A549 (cell line): ENCODE data around the gene DAB1. TPM values are rescaled to one million over a fixed set of nuclear protein-coding genes. Genes with fewer than 3 reads are reported as not detected.

Experiments
- ATAC-seq, 2 experiments: fragments of 200-7000 bp in 1 of 2; fragments of >200 bp in 1 of 2; cut with Nextera tagmentation in 1 of 2; cut with Tn5 transposase in 1 of 2; 3 replicates each; pipeline versions ENCODE4 v1.8.0 to v1.9.1; 2018 to 2020; ENCODE audit warnings: mild to moderate bottlenecking in 1 of 2, moderate library complexity in 1 of 2
- CTCF ChIA-PET: fragments of 300-600 bp; sonication (Branson Sonifier 250); formaldehyde crosslinking; extraction: SDS; loops from one replicate; lab custom pipeline; 2021; ENCODE audit warnings: antibody characterized with exemption, inconsistent platforms; lab: Yijun Ruan, JAX
- POLR2A ChIA-PET: fragments of 350-600 bp; formaldehyde crosslinking; extraction: SDS; loops from one replicate; lab custom pipeline; 2021; ENCODE audit warnings: antibody characterized with exemption, inconsistent platforms; lab: Yijun Ruan, JAX
- DNase-seq, 2 experiments: peaks; one replicate each; pipeline versions ENCODE4 v3.0.0 to v3.0.0-alpha.2; 2011 to 2016; ENCODE audit warnings: low read depth in 1 of 2, low spot score in 1 of 2
- FAIRE-seq: peaks from 2 replicates; lab custom pipeline; 2011; peaks lifted over from hg19 to GRCh38; lab: Jason Lieb, UNC
- H3K27ac ChIP-seq, 2 experiments: fragments of >200 bp; sonication (Bioruptor Twin); formaldehyde crosslinking; 3 replicates each; pipeline ENCODE4 v1.5.1; 2016 to 2017
- H3K4me1 ChIP-seq: fragments of >200 bp; sonication (Bioruptor Twin); formaldehyde crosslinking; 3 replicates; pipeline ENCODE4 v1.6.1; 2016
- H3K4me2 ChIP-seq: fragments of >200 bp; sonication (Bioruptor Twin); formaldehyde crosslinking; 3 replicates; pipeline ENCODE4 v1.6.1; 2016
- H3K4me3 ChIP-seq: fragments of >200 bp; sonication (Bioruptor Twin); formaldehyde crosslinking; 3 replicates; pipeline ENCODE4 v1.5.1; 2016
- H3K9me3 ChIP-seq: fragments of >200 bp; sonication (Bioruptor Twin); formaldehyde crosslinking; 3 replicates; pipeline ENCODE4 v1.6.1; 2016
- BHLHE40 ChIP-seq: IDR thresholded peaks from 2 replicates; pipeline ENCODE4 v1.6.1; 2012; ENCODE audit warnings: low read depth, low read length, inconsistent platforms
- CHD2 ChIP-seq: fragments of 150-350 bp; IDR thresholded peaks from 2 replicates; pipeline ENCODE4 v1.6.1; 2014; ENCODE audit warnings: low read length; ENCODE audit not compliant: partially characterized antibody
- ESRRA ChIP-seq: fragments of 150-350 bp; IDR thresholded peaks from 2 replicates; pipeline ENCODE4 v1.6.1; 2014; ENCODE audit warnings: mild to moderate bottlenecking, low read length, borderline replicate concordance
- FOSB ChIP-seq: fragments of 250-450 bp; sonication (Bioruptor Pico); IDR thresholded peaks from 2 replicates; pipeline ENCODE4 v1.5.0; 2020; ENCODE audit warnings: mild to moderate bottlenecking, moderate library complexity
- HDAC2 ChIP-seq: fragments of 200-600 bp; sonication (generic); IDR thresholded peaks from 2 replicates; pipeline ENCODE4 v1.6.1; 2016
- HOXB13 ChIP-seq: fragments of 250-450 bp; sonication (Bioruptor Pico); IDR thresholded peaks from 2 replicates; pipeline ENCODE4 v1.5.0; 2020; ENCODE audit warnings: low read depth, mild to moderate bottlenecking, moderate library complexity
- JUN ChIP-seq, 2 experiments: fragments of >200 bp; sonication (Bioruptor Twin); formaldehyde crosslinking; IDR thresholded peaks; 2 replicates in 1 of 2; 3 replicates in 1 of 2; pipeline ENCODE4 v1.6.1; 2016 to 2017
- MAFK ChIP-seq: fragments of 450-650 bp; IDR thresholded peaks from 2 replicates; pipeline ENCODE4 v1.6.1; 2014; ENCODE audit not compliant: partially characterized antibody
- NFE2L2 ChIP-seq: fragments of 150-350 bp; conservative IDR thresholded peaks from 2 replicates; pipeline ENCODE4 v1.6.1; 2014; ENCODE audit warnings: low read length
- NR3C1 ChIP-seq: fragments of >200 bp; sonication (Bioruptor Twin); formaldehyde crosslinking; IDR thresholded peaks from 3 replicates; pipeline ENCODE4 v1.6.1; 2017
- PHF8 ChIP-seq: fragments of 200-600 bp; sonication (generic); IDR thresholded peaks from 2 replicates; pipeline ENCODE4 v1.6.1; 2016; ENCODE audit warnings: low read depth, mild to moderate bottlenecking, antibody characterized with exemption, moderate library complexity, borderline replicate concordance
- POLR2A ChIP-seq: IDR thresholded peaks from 2 replicates; pipeline ENCODE4 v1.6.1; 2012; ENCODE audit warnings: mild to moderate bottlenecking, low read length
- RAD21 ChIP-seq, 2 experiments: fragments of >200 bp in 1 of 2; sonication (Bioruptor Twin) in 1 of 2; formaldehyde crosslinking in 1 of 2; IDR thresholded peaks in 1 of 2; conservative IDR thresholded peaks in 1 of 2; 2 replicates in 1 of 2; 3 replicates in 1 of 2; pipeline ENCODE4 v1.6.1; 2012 to 2018; ENCODE audit warnings: inconsistent platforms in 1 of 2
- RFX5 ChIP-seq: fragments of 450-650 bp; IDR thresholded peaks from 2 replicates; pipeline ENCODE4 v1.7.1; 2014; ENCODE audit warnings: antibody characterized with exemption, mild to moderate bottlenecking, moderate library complexity
- TP53 ChIP-seq: fragments of 250-450 bp; sonication (Bioruptor Pico); IDR thresholded peaks from 2 replicates; pipeline ENCODE4 v1.5.0; 2021; ENCODE audit warnings: mild to moderate bottlenecking, moderate library complexity
- ZC3H11A ChIP-seq: fragments of 450-650 bp; IDR thresholded peaks from 2 replicates; pipeline ENCODE4 v1.6.1; 2014; ENCODE audit warnings: antibody characterized with exemption, mild to moderate bottlenecking
- ZNF302 ChIP-seq: fragments of 250-450 bp; sonication (Bioruptor Pico); IDR thresholded peaks from 2 replicates; pipeline ENCODE4 v1.9.0; 2021; ENCODE audit warnings: inconsistent platforms, mild to moderate bottlenecking, moderate library complexity
- WGBS: methylation state at CpG from one replicate; pipeline ENCODE4 v1.1.6; 2017; ENCODE audit errors: missing lambda C conversion rate; 5-methylcytosine and 5-hydroxymethylcytosine counted together
- polyA plus RNA-seq, 4 experiments: library from polyadenylated mRNA; depleted of rRNA in 3 of 4; stranded (reverse); fragments of >200 nt; fragmentation: RNase III in 1 of 4; extraction: RNeasy Plus Mini Kit Qiagen cat#74134 plus additional on column Dnase treatment in 1 of 4; gene quantifications; 2 replicates in 3 of 4; 3 replicates in 1 of 4; pipeline ENCODE4 v1.2.3, GENCODE V29; 2011 to 2017
- TF ChIP-seq, protein P1 (sequence below): fragments of 150-350 bp; IDR thresholded peaks from 2 replicates; pipeline ENCODE4 v1.6.1; 2014; ENCODE audit warnings: low read depth, mild to moderate bottlenecking, low read length
- TF ChIP-seq, protein P2 (sequence below): fragments of 250-450 bp; sonication (Bioruptor Pico); IDR thresholded peaks from 2 replicates; pipeline ENCODE4 v1.5.0; 2021; ENCODE audit warnings: mild to moderate bottlenecking, moderate library complexity, borderline replicate concordance
- TF ChIP-seq, protein P3 (sequence below): IDR thresholded peaks from 2 replicates; pipeline ENCODE4 v1.6.1; 2012
- TF ChIP-seq, protein P4 (sequence below): fragments of 200-600 bp; sonication (generic); IDR thresholded peaks from 2 replicates; pipeline ENCODE4 v1.6.1; 2016; ENCODE audit warnings: antibody characterized with exemption, mild to moderate bottlenecking, moderate library complexity
- TF ChIP-seq, protein P5 (sequence below): fragments of 250-450 bp; sonication (Bioruptor Pico); IDR thresholded peaks from 2 replicates; pipeline ENCODE4 v1.5.0; 2020; ENCODE audit warnings: low read depth, mild to moderate bottlenecking, moderate library complexity
- TF ChIP-seq, protein P6 (sequence below): IDR thresholded peaks from 2 replicates; pipeline ENCODE4 v1.6.1; 2012; ENCODE audit warnings: low read depth, borderline replicate concordance

The DAB1 gene
- polyA plus RNA-seq, 2 of the 4 experiments (the other 2 are of a cell fraction): not detected

DNA sequence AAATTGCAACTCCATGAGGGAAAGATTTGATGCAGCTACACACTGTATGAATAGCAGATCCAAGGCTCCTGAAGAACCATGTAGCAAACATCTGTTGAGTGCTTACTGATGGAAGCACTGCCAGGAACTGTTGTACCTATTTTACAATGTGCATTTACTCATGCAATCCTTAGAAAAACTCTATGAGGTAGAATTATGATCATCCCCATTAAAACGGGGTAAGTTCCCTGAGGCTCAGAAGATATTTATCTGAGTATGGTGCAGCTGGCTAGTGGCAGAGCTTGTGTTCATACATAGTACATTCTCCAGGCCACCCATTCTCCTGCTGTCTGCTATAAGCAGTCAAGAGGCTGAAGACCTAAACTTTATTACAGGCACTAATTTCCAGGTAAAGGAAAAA is 403.6 kb downstream of the DAB1 start:
- H3K4me2 ChIP-seq: no peak overlapping the region
- ChIA-PET POLR2A (no interaction called here), CTCF (no interaction called here)
- H3K4me1 ChIP-seq: no peaks in the 10 kb centered on the region
- H3K4me3 ChIP-seq: no peak overlapping the region
- no peak for DNase-seq
- 0% methylated on average over 1 of the region's 1 CpG for WGBS
- H3K9me3 ChIP-seq: no peaks in the 10 kb centered on the region
- ATAC-seq: no peak
- H3K27ac ChIP-seq: no peak overlapping the region
- TF ChIP-seq TP53 (CRISPR knock-in tag) (no peak), MAFK (no peak), ESRRA (no peak), ZNF302 (no peak)
- TF ChIP-seq, protein P1, sequence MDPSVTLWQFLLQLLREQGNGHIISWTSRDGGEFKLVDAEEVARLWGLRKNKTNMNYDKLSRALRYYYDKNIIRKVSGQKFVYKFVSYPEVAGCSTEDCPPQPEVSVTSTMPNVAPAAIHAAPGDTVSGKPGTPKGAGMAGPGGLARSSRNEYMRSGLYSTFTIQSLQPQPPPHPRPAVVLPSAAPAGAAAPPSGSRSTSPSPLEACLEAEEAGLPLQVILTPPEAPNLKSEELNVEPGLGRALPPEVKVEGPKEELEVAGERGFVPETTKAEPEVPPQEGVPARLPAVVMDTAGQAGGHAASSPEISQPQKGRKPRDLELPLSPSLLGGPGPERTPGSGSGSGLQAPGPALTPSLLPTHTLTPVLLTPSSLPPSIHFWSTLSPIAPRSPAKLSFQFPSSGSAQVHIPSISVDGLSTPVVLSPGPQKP: no peak
- TF ChIP-seq, protein P2, sequence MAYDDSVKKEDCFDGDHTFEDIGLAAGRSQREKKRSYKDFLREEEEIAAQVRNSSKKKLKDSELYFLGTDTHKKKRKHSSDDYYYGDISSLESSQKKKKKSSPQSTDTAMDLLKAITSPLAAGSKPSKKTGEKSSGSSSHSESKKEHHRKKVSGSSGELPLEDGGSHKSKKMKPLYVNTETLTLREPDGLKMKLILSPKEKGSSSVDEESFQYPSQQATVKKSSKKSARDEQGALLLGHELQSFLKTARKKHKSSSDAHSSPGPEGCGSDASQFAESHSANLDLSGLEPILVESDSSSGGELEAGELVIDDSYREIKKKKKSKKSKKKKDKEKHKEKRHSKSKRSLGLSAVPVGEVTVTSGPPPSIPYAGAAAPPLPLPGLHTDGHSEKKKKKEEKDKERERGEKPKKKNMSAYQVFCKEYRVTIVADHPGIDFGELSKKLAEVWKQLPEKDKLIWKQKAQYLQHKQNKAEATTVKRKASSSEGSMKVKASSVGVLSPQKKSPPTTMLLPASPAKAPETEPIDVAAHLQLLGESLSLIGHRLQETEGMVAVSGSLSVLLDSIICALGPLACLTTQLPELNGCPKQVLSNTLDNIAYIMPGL (CRISPR knock-in tag): no peak
- TF ChIP-seq, all 56 proteins: peak for 0
- no peak for FAIRE-seq

DNA sequence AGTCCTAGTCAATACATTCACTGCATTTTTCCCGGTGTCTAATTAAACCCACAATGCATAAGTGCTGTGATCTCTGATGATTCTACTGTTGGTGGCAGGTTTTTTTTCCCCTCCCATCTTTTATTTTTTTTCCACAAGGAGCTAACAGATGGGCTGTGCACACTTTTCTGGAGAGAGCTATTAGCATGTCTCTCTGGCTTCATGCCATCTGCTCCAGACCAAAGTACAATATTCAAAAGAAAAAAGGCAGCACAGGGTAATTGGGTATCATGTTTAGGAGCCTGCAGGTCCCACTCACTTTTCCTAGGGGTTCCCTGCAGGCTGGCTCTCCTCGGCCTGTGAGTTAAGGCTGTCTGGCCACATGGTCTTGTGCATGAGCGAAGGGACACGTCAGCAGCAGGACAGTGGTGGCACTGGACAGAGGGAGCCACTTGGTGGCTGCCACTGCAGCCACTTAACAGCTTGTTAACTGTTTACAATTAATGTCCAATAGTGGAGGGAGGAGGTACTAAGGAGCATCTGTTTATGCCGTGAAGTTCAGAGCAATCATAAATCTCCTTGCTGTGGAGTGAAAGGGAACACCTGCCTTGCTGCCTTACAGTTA is 404.5 kb downstream of the DAB1 start:
- TF ChIP-seq NR3C1 (no peak), TP53 (CRISPR knock-in tag) (no peak), BHLHE40 (no peak), CHD2 (no peak), HDAC2 (no peak), FOSB (CRISPR knock-in tag) (no peak), ESRRA (no peak), NFE2L2 (no peak), ZC3H11A (no peak), JUN (IDR thresholded peaks at IDR 0.05) (no peak), POLR2A (no peak), HOXB13 (CRISPR knock-in tag) (no peak), RFX5 (no peak), PHF8 (no peak), RAD21 (conservative IDR thresholded peaks at IDR 0.05 in 1 of 2, IDR thresholded peaks at IDR 0.05 in 1 of 2) (no peak)
- TF ChIP-seq, protein P3, sequence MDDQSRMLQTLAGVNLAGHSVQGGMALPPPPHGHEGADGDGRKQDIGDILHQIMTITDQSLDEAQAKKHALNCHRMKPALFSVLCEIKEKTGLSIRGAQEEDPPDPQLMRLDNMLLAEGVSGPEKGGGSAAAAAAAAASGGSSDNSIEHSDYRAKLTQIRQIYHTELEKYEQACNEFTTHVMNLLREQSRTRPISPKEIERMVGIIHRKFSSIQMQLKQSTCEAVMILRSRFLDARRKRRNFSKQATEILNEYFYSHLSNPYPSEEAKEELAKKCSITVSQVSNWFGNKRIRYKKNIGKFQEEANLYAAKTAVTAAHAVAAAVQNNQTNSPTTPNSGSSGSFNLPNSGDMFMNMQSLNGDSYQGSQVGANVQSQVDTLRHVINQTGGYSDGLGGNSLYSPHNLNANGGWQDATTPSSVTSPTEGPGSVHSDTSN: no peak
- TF ChIP-seq, protein P4, sequence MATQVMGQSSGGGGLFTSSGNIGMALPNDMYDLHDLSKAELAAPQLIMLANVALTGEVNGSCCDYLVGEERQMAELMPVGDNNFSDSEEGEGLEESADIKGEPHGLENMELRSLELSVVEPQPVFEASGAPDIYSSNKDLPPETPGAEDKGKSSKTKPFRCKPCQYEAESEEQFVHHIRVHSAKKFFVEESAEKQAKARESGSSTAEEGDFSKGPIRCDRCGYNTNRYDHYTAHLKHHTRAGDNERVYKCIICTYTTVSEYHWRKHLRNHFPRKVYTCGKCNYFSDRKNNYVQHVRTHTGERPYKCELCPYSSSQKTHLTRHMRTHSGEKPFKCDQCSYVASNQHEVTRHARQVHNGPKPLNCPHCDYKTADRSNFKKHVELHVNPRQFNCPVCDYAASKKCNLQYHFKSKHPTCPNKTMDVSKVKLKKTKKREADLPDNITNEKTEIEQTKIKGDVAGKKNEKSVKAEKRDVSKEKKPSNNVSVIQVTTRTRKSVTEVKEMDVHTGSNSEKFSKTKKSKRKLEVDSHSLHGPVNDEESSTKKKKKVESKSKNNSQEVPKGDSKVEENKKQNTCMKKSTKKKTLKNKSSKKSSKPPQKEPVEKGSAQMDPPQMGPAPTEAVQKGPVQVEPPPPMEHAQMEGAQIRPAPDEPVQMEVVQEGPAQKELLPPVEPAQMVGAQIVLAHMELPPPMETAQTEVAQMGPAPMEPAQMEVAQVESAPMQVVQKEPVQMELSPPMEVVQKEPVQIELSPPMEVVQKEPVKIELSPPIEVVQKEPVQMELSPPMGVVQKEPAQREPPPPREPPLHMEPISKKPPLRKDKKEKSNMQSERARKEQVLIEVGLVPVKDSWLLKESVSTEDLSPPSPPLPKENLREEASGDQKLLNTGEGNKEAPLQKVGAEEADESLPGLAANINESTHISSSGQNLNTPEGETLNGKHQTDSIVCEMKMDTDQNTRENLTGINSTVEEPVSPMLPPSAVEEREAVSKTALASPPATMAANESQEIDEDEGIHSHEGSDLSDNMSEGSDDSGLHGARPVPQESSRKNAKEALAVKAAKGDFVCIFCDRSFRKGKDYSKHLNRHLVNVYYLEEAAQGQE: no peak
- TF ChIP-seq, protein P5, sequence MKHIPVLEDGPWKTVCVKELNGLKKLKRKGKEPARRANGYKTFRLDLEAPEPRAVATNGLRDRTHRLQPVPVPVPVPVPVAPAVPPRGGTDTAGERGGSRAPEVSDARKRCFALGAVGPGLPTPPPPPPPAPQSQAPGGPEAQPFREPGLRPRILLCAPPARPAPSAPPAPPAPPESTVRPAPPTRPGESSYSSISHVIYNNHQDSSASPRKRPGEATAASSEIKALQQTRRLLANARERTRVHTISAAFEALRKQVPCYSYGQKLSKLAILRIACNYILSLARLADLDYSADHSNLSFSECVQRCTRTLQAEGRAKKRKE (CRISPR knock-in tag): no peak
- TF ChIP-seq, protein P6, sequence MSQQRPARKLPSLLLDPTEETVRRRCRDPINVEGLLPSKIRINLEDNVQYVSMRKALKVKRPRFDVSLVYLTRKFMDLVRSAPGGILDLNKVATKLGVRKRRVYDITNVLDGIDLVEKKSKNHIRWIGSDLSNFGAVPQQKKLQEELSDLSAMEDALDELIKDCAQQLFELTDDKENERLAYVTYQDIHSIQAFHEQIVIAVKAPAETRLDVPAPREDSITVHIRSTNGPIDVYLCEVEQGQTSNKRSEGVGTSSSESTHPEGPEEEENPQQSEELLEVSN: no peak
- ChIA-PET POLR2A (no interaction called here), CTCF (no interaction called here)
- H3K27ac ChIP-seq: no peak overlapping the region
- H3K9me3 ChIP-seq: no peaks in the 10 kb centered on the region
- no peak for DNase-seq
- no peak for ATAC-seq
- WGBS: 14% methylated on average over 2 of the region's 5 CpGs
- no peaks in the 10 kb centered on the region for H3K4me1 ChIP-seq
- no peak overlapping the region for H3K4me2 ChIP-seq
- no peak overlapping the region for H3K4me3 ChIP-seq
- no peak for FAIRE-seq
